MCF 10A (cell line): ENCODE data around the gene SLC2A11. TPM values are rescaled to one million over a fixed set of nuclear protein-coding genes. Genes with fewer than 3 reads are reported as not detected.
"Not testable (repeated sequence)": the region's sequence is repeated elsewhere in the genome, so short reads cannot be mapped to it uniquely, and the experiment has no call there.

ENCODE experiments used
- BruUV-seq: library from RNA; stranded (reverse); fragments of 400-500 nt; replicated peaks from 2 replicates; lab custom pipeline; 2021; lab: Mats Ljungman, UMichigan
- CTCF ChIA-PET: fragments of 300-600 bp; sonication (Branson Sonifier 250); formaldehyde crosslinking; extraction: SDS; loops from one replicate; lab custom pipeline; 2021; ENCODE audit warnings: antibody characterized with exemption, inconsistent platforms; lab: Yijun Ruan, JAX
- POLR2A ChIA-PET: fragments of 300-600, 350-650 bp; sonication (Branson Sonifier 250); formaldehyde crosslinking; extraction: SDS; loops from one replicate; lab custom pipeline; 2020; ENCODE audit warnings: antibody characterized with exemption, inconsistent platforms; lab: Yijun Ruan, JAX
- DNase-seq: peaks from one replicate; pipeline ENCODE4 v3.0.0-alpha.2; 2018; ENCODE audit not compliant: unreplicated experiment
- H3K27ac Mint-ChIP-seq: one replicate; pipeline ENCODE4 v1.8.0; 2022; ENCODE audit warnings: mild to moderate bottlenecking, low read depth, mixed read lengths; ENCODE audit not compliant: unreplicated experiment
- H3K27me3 Mint-ChIP-seq: one replicate; pipeline ENCODE4 v1.8.0; 2022; ENCODE audit warnings: mixed read lengths; ENCODE audit not compliant: insufficient read depth, unreplicated experiment
- H3K36me3 Mint-ChIP-seq: one replicate; pipeline ENCODE4 v1.8.0; 2022; ENCODE audit warnings: mild to moderate bottlenecking, moderate library complexity, mixed read lengths; ENCODE audit not compliant: insufficient read depth, unreplicated experiment
- H3K4me1 Mint-ChIP-seq: one replicate; pipeline ENCODE4 v1.8.0; 2022; ENCODE audit warnings: mixed read lengths; ENCODE audit not compliant: insufficient read depth, unreplicated experiment
- H3K4me3 Mint-ChIP-seq: one replicate; pipeline ENCODE4 v1.8.0; 2022; ENCODE audit warnings: mild to moderate bottlenecking, moderate library complexity, mixed read lengths; ENCODE audit not compliant: unreplicated experiment
- H3K9me3 Mint-ChIP-seq: one replicate; pipeline ENCODE4 v1.8.0; 2022; ENCODE audit warnings: mixed read lengths; ENCODE audit not compliant: unreplicated experiment
- CTCF ChIP-seq: fragments of 200-600 bp; IDR thresholded peaks from one replicate; pipeline ENCODE4 v1.8.0; 2022; ENCODE audit warnings: antibody characterized with exemption, mild to moderate bottlenecking; ENCODE audit not compliant: unreplicated experiment
- intact Hi-C: fragments of 100-400 bp; cut with micrococcal nuclease; formaldehyde crosslinking; loops from 2 replicates; pipeline ENCODE4 v1.14.1; 2022
- total RNA-seq: library from RNA; stranded (reverse); gene quantifications from 2 replicates; pipeline ENCODE4 v1.2.3, GENCODE V29; 2022

Gene SLC2A11
- total RNA-seq, 1 experiment from 2014 or later = 9.6 TPM

DNA sequence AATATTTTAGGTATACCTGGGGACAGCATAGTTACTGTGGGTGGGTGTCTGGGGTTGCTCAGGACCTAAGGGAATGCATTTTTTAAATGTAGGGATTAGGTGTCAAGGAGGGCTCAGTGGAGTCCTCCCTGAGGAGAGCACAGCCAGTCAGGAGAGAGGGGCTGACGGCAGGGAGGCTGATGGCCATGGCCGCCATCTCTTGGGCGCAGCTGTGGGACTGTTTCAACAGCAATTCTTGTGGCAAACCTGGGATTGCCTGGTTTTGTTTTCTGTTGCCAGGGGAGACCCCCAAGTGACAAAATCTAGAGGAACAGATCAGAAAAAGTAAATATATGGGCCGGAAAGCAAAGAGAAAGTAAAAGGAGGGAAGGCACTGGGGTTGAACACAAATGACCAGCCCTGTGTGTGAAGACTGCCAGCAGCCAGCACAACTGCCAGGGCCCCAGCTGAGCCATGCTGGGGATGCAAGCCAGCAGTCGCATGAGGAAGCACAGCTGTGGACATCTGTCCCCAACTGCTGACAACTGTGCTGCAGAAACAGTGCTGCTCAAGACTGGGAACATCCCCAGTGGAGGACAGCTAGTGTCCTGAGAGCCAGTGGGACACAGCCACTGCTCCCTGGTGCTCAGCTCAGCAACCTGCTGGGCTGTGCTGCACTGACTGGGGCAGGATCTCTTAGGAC lies 47.0 kb downstream of the SLC2A11 start:
- TF ChIP-seq CTCF = no peak
- peaks cover 3% of the 10 kb centered on the region for H3K9me3 Mint-ChIP-seq
- DNase-seq = no peak
- intact Hi-C loops = no loop called here
- no peak overlapping the region for H3K27ac Mint-ChIP-seq
- no peak overlapping the region for H3K4me3 Mint-ChIP-seq
- no peaks in the 10 kb centered on the region for H3K4me1 Mint-ChIP-seq
- ChIA-PET CTCF (interaction anchor here (2.9 kb wide), 1 partner anchor 11 kb away, joined by 16 read pairs; the partner anchor contains the start of gene MIF), POLR2A (interaction anchor here (1.6 to 4.2 kb wide), 3 partner anchors 8 to 106 kb away, joined by 8 to 47 read pairs (median 22); partner anchors contain the start of genes CABIN1 and MIF)
- H3K36me3 Mint-ChIP-seq = no peaks in the 10 kb centered on the region
- BruUV-seq = no TSS peak
- H3K27me3 Mint-ChIP-seq = no peaks in the 10 kb centered on the region

DNA sequence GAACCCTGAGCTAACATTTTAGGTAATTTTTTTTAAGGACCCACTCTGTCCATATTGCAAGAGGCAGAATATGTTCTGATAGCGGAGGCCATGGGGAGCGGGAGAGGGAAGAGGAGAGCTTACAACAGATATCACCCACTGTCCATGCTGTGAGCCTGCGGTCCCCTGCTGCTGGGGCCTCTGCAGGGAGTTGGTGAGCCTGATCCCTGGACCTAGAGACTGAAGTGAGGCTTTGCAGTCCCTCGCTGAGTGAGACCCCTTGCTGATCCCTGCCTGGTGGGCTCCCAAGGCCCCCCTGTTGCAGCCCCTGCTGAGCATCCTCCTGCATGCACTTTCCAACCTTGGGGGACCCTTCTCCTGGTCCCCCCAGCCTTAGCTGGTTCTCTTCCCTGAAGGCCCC lies 49.0 kb downstream of the SLC2A11 start:
- Mint-ChIP-seq H3K4me3 (no peak overlapping the region), H3K9me3 (no peaks in the 10 kb centered on the region), H3K36me3 (no peaks in the 10 kb centered on the region), H3K27ac (no peak overlapping the region), H3K27me3 (no peaks in the 10 kb centered on the region), H3K4me1 (no peaks in the 10 kb centered on the region)
- TF ChIP-seq CTCF = no peak
- BruUV-seq = no TSS peak
- DNase-seq = no peak
- POLR2A ChIA-PET = no interaction called here
- CTCF ChIA-PET = interaction anchor here (0.5 kb wide), 1 partner anchor 55 kb away, joined by 5 read pairs; no protein-coding TSS in a partner anchor
- intact Hi-C loops = no loop called here

DNA sequence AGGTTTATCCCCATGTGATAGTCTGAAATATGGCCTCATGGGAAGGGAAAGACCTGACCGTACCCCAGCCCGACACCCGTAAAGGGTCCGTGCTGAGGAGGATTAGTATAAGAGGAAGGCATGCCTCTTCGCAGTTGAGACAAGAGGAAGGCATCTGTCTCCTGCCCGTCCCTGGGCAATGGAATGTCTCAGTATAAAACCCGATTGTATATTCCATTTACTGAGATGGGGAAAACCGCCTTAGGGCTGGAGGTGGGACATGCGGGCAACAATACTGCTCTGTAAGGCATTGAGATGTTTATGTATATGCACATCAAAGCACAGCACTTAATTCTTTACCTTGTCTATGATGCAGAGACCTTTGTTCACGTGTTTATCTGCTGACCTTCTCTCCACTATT lies 49.7 kb downstream of the SLC2A11 start:
- H3K4me1 Mint-ChIP-seq, H3K9me3 Mint-ChIP-seq, H3K36me3 Mint-ChIP-seq, POLR2A ChIA-PET, H3K27ac Mint-ChIP-seq, H3K4me3 Mint-ChIP-seq, BruUV-seq, DNase-seq, CTCF ChIA-PET, intact Hi-C loops, H3K27me3 Mint-ChIP-seq: not testable (repeated sequence)

GRCh38 chr22:23908587-23909205 lies 51.0 kb downstream of the SLC2A11 start:
- Mint-ChIP-seq H3K9me3 (no peaks in the 10 kb centered on the region), H3K36me3 (no peaks in the 10 kb centered on the region), H3K27ac (peak overlapping the region; percentile 75), H3K4me1 (peaks cover 5% of the 10 kb centered on the region), H3K4me3 (no peak overlapping the region), H3K27me3 (no peaks in the 10 kb centered on the region)
- intact Hi-C loops = no loop called here
- BruUV-seq = no TSS peak
- POLR2A ChIA-PET = interaction anchor here (0.8 kb wide), 1 partner anchor 14 kb away, joined by 4 read pairs; the partner anchor contains the start of gene MIF
- CTCF ChIA-PET = interaction anchor here (1.4 kb wide), 1 partner anchor 15 kb away, joined by 4 read pairs; no protein-coding TSS in a partner anchor
- no peak for TF ChIP-seq CTCF
- no peak for DNase-seq
